Mesenchymal stem cell (in vitro differentiated cells and primary cell): ENCODE measurements around the gene KRI1.
A peak's percentile ranks its signal among the peaks of the same experiment; 100 is the strongest.

Source experiments
- DNase-seq: peaks from one replicate; pipeline ENCODE4 v3.0.0-alpha.2; 2013
- H2AFZ ChIP-seq: one replicate; pipeline ENCODE4 v1.6.1; 2013; ENCODE audit warnings: low read depth, mild to moderate bottlenecking, control low read depth, inconsistent platforms, low read length, moderate library complexity
- H2AK5ac ChIP-seq: 2 replicates; pipeline ENCODE4 v1.6.1; 2013; ENCODE audit warnings: low read length, moderate library complexity, mild to moderate bottlenecking, inconsistent platforms; ENCODE audit not compliant: severe bottlenecking
- H2BK120ac ChIP-seq: one replicate; pipeline ENCODE4 v1.6.1; 2013; ENCODE audit warnings: low read depth, mild to moderate bottlenecking, inconsistent platforms, low read length, moderate library complexity
- H2BK12ac ChIP-seq, 2 experiments: one replicate each; pipeline ENCODE4 v1.6.1; 2013; ENCODE audit warnings: inconsistent platforms in 2 of 2, low read length in 2 of 2, mild to moderate bottlenecking in 2 of 2, moderate library complexity in 2 of 2, control low read depth in 1 of 2
- H2BK15ac ChIP-seq: one replicate; pipeline ENCODE4 v1.6.1; 2013; ENCODE audit warnings: mild to moderate bottlenecking, low read depth, inconsistent platforms; ENCODE audit not compliant: poor library complexity, severe bottlenecking
- H2BK5ac ChIP-seq: 2 replicates; pipeline ENCODE4 v1.6.1; 2013; ENCODE audit warnings: low read depth, mild to moderate bottlenecking, low read length, control low read depth, inconsistent platforms; ENCODE audit not compliant: poor library complexity, severe bottlenecking
- H3K14ac ChIP-seq, 2 experiments: one replicate each; pipeline ENCODE4 v1.6.1; 2013; ENCODE audit warnings: inconsistent platforms in 2 of 2, low read length in 2 of 2, control low read depth in 1 of 2, mild to moderate bottlenecking in 1 of 2, moderate library complexity in 1 of 2
- H3K18ac ChIP-seq, 2 experiments: one replicate each; pipeline ENCODE4 v1.6.1; 2013; ENCODE audit warnings: inconsistent platforms in 2 of 2, low read length in 2 of 2, control low read depth in 1 of 2, low read depth in 1 of 2, mild to moderate bottlenecking in 1 of 2
- H3K23ac ChIP-seq, 2 experiments: one replicate each; pipeline ENCODE4 v1.6.1; 2013; ENCODE audit warnings: inconsistent platforms in 2 of 2, low read length in 2 of 2, mild to moderate bottlenecking in 2 of 2, moderate library complexity in 2 of 2, control low read depth in 1 of 2
- H3K27ac ChIP-seq: 2 replicates; pipeline ENCODE4 v1.5.1; 2013; ENCODE audit warnings: mild to moderate bottlenecking, moderate library complexity, low read length, control low read depth, inconsistent platforms; ENCODE audit not compliant: poor library complexity, severe bottlenecking
- H3K27me3 ChIP-seq, 2 experiments: 2 replicates each; pipeline versions ENCODE4 v1.6.1 to v1.7.0; 2013; ENCODE audit warnings: low read length in 2 of 2, mild to moderate bottlenecking in 2 of 2, moderate library complexity in 2 of 2, control low read depth in 1 of 2, inconsistent platforms in 1 of 2; ENCODE audit not compliant: control insufficient read depth in 1 of 2, insufficient read depth in 1 of 2
- H3K36me3 ChIP-seq, 2 experiments: 2 replicates each; pipeline versions ENCODE4 v1.6.1 to v1.7.0; 2013; ENCODE audit warnings: low read length in 2 of 2, control low read depth in 1 of 2, inconsistent platforms in 1 of 2, low read depth in 1 of 2, mild to moderate bottlenecking in 1 of 2; ENCODE audit not compliant: insufficient read depth in 2 of 2, control insufficient read depth in 1 of 2
- H3K4ac ChIP-seq, 2 experiments: one replicate each; pipeline ENCODE4 v1.6.1; 2013; ENCODE audit warnings: inconsistent platforms in 2 of 2, low read length in 2 of 2, mild to moderate bottlenecking in 2 of 2, moderate library complexity in 2 of 2, control low read depth in 1 of 2, low read depth in 1 of 2
- H3K4me1 ChIP-seq: 2 replicates; pipeline ENCODE4 v1.6.1; 2013; ENCODE audit warnings: low read depth, low read length, control low read depth; ENCODE audit not compliant: control insufficient read depth, insufficient read depth
- H3K4me2 ChIP-seq: 2 replicates; pipeline ENCODE4 v1.6.1; 2013; ENCODE audit warnings: low read length, mild to moderate bottlenecking, inconsistent platforms; ENCODE audit not compliant: poor library complexity, severe bottlenecking
- H3K4me3 ChIP-seq, 2 experiments: 2 replicates each; pipeline versions ENCODE4 v1.5.1 to v1.7.0; 2013; ENCODE audit warnings: low read length in 2 of 2, mild to moderate bottlenecking in 2 of 2, control low read depth in 1 of 2, low read depth in 1 of 2; ENCODE audit not compliant: insufficient read depth in 1 of 2
- H3K79me1 ChIP-seq: replicated peaks from 2 replicates; pipeline ENCODE4 v1.6.1; 2013; ENCODE audit warnings: mild to moderate bottlenecking, control low read depth, low read length, inconsistent platforms; ENCODE audit not compliant: poor library complexity, severe bottlenecking
- H3K9ac ChIP-seq: 2 replicates; pipeline ENCODE4 v1.7.0; 2013; ENCODE audit warnings: mild to moderate bottlenecking, low read length, moderate library complexity
- H3K9me3 ChIP-seq: 2 replicates; pipeline ENCODE4 v1.7.0; 2013; ENCODE audit warnings: mild to moderate bottlenecking, low read length; ENCODE audit not compliant: control insufficient read depth
- H4K8ac ChIP-seq: one replicate; pipeline ENCODE4 v1.6.1; 2013; ENCODE audit warnings: inconsistent platforms, mild to moderate bottlenecking, low read length, moderate library complexity
- H4K91ac ChIP-seq: one replicate; pipeline ENCODE4 v1.6.1; 2013; ENCODE audit warnings: mild to moderate bottlenecking, low read length, inconsistent platforms
- WGBS: methylation state at CpG from one replicate; pipeline ENCODE4 v1.1.7; 2013; ENCODE audit warnings: mixed read lengths; 5-methylcytosine and 5-hydroxymethylcytosine counted together

KRI1 gene

GRCh38 chr19:10548746-10549276 lies 17.0 kb downstream of the KRI1 start:
- Histone ChIP-seq H3K4me3 (no peak overlapping the region), H3K14ac (no peak overlapping the region), H2BK15ac (no peak overlapping the region), H3K36me3 (peaks cover 43 to 52% of the 10 kb centered on the region in 2 experiments), H4K91ac (no peak overlapping the region), H2BK120ac (no peak overlapping the region), H3K23ac (no peak overlapping the region), H3K18ac (no peak overlapping the region), H3K4me1 (peaks cover 10% of the 10 kb centered on the region), H3K27me3 (no peaks in the 10 kb centered on the region), H3K4me2 (no peak overlapping the region), H2BK5ac (no peak overlapping the region), H3K9ac (no peak overlapping the region), H4K8ac (no peak overlapping the region), H2AK5ac (no peak overlapping the region), H3K4ac (no peak overlapping the region), H3K79me1 (peaks cover 30% of the 10 kb centered on the region), H2BK12ac (no peak overlapping the region), H2AFZ (no peak overlapping the region), H3K9me3 (no peaks in the 10 kb centered on the region), H3K27ac (no peak overlapping the region)
- WGBS: 93% methylated on average over 18 of the region's 18 CpGs
- DNase-seq: no peak

GRCh38 chr19:10546817-10547216 lies 19.0 kb downstream of the KRI1 start:
- H3K79me1 ChIP-seq: peaks cover 22% of the 10 kb centered on the region
- no peak overlapping the region for H2BK15ac ChIP-seq

GRCh38 chr19:10544753-10545251 lies 21.0 kb downstream of the KRI1 start:
- H4K8ac ChIP-seq: no peak overlapping the region
- peaks cover 0 to 8% of the 10 kb centered on the region in 2 experiments for H3K27me3 ChIP-seq
- peaks cover 14% of the 10 kb centered on the region for H3K4me1 ChIP-seq
- no peak overlapping the region for H4K91ac ChIP-seq
- H2BK5ac ChIP-seq: no peak overlapping the region
- H2AK5ac ChIP-seq: no peak overlapping the region
- H3K27ac ChIP-seq: no peak overlapping the region
- no peak overlapping the region for H3K14ac ChIP-seq
- no peak overlapping the region for H3K18ac ChIP-seq
- no peak overlapping the region for H2BK12ac ChIP-seq
- 82% methylated on average over 20 of the region's 23 CpGs for WGBS
- peaks cover 21% of the 10 kb centered on the region for H3K79me1 ChIP-seq
- no peak overlapping the region for H2BK15ac ChIP-seq
- H3K9ac ChIP-seq: peak overlapping the region; percentile 90
- H2BK120ac ChIP-seq: no peak overlapping the region
- no peak overlapping the region for H2AFZ ChIP-seq
- peaks cover 16 to 21% of the 10 kb centered on the region in 2 experiments for H3K36me3 ChIP-seq
- H3K4me3 ChIP-seq: peak overlapping the region in 1 of 2 experiments; percentile 89
- DNase-seq: no peak
- H3K23ac ChIP-seq: no peak overlapping the region
- no peak overlapping the region for H3K4ac ChIP-seq
- H3K9me3 ChIP-seq: no peaks in the 10 kb centered on the region
- peak overlapping the region; percentile 62 for H3K4me2 ChIP-seq

More at GRCh38 chr19:10546817-10547216, 19.0 kb downstream of the KRI1 start:
- Histone ChIP-seq H2AFZ (no peak overlapping the region), H3K4ac (no peak overlapping the region), H3K9ac (no peak overlapping the region), H3K27ac (no peak overlapping the region), H2BK12ac (no peak overlapping the region), H4K91ac (no peak overlapping the region), H2BK5ac (no peak overlapping the region), H2BK120ac (no peak overlapping the region), H3K27me3 (no peaks in the 10 kb centered on the region), H3K23ac (no peak overlapping the region), H3K14ac (no peak overlapping the region), H3K9me3 (no peaks in the 10 kb centered on the region), H4K8ac (no peak overlapping the region), H2AK5ac (no peak overlapping the region), H3K4me2 (no peak overlapping the region), H3K4me1 (peaks cover 14% of the 10 kb centered on the region), H3K36me3 (peaks cover 23 to 32% of the 10 kb centered on the region in 2 experiments), H3K4me3 (no peak overlapping the region), H3K18ac (no peak overlapping the region)
- no peak for DNase-seq
- 98% methylated on average over 17 of the region's 17 CpGs for WGBS

GRCh38 chr19:10544242-10544752 lies 21.5 kb downstream of the KRI1 start:
- peak overlapping the region in 1 of 2 experiments; percentile 85 for H3K18ac ChIP-seq
- no peak overlapping the region for H3K27ac ChIP-seq
- peak overlapping the region; percentile 35 for H2BK15ac ChIP-seq
- H3K14ac ChIP-seq: no peak overlapping the region
- peak; percentile 28 for DNase-seq
- H3K23ac ChIP-seq: no peak overlapping the region
- no peak overlapping the region for H2BK12ac ChIP-seq
- peaks cover 21% of the 10 kb centered on the region for H3K79me1 ChIP-seq
- WGBS: 29% methylated on average over 22 of the region's 22 CpGs
- H3K36me3 ChIP-seq: peaks cover 12 to 17% of the 10 kb centered on the region in 2 experiments
- H3K9ac ChIP-seq: peak overlapping the region; percentile 90
- H2AK5ac ChIP-seq: no peak overlapping the region
- H3K27me3 ChIP-seq: peaks cover under 1 to 8% of the 10 kb centered on the region in 2 experiments
- H4K8ac ChIP-seq: peak overlapping the region; percentile 66
- H4K91ac ChIP-seq: no peak overlapping the region
- H2BK5ac ChIP-seq: no peak overlapping the region
- H2AFZ ChIP-seq: peak overlapping the region; percentile 2
- H3K4me3 ChIP-seq: peak overlapping the region; percentile 73 to 89
- H2BK120ac ChIP-seq: peak overlapping the region; percentile 55
- H3K4ac ChIP-seq: peak overlapping the region in 1 of 2 experiments; percentile 30
- H3K4me2 ChIP-seq: peak overlapping the region; percentile 62
- peaks cover 14% of the 10 kb centered on the region for H3K4me1 ChIP-seq
- H3K9me3 ChIP-seq: no peaks in the 10 kb centered on the region
